KBM-7 (cell line): ENCODE measurements around the gene GAS2L2.

Source experiments
- DNase-seq: peaks from one replicate; pipeline ENCODE4 v3.0.0-alpha.2; 2015
- in situ Hi-C: fragments of 300-500 bp; cut with MboI; formaldehyde crosslinking; loops from 2 replicates; pipeline ENCODE4 v1.14.3; 2020; ENCODE audit warnings: low sequenced_read_pairs, low pct_unique_long_range_greater_than_20kb, mixed read lengths

Gene GAS2L2

DNA sequence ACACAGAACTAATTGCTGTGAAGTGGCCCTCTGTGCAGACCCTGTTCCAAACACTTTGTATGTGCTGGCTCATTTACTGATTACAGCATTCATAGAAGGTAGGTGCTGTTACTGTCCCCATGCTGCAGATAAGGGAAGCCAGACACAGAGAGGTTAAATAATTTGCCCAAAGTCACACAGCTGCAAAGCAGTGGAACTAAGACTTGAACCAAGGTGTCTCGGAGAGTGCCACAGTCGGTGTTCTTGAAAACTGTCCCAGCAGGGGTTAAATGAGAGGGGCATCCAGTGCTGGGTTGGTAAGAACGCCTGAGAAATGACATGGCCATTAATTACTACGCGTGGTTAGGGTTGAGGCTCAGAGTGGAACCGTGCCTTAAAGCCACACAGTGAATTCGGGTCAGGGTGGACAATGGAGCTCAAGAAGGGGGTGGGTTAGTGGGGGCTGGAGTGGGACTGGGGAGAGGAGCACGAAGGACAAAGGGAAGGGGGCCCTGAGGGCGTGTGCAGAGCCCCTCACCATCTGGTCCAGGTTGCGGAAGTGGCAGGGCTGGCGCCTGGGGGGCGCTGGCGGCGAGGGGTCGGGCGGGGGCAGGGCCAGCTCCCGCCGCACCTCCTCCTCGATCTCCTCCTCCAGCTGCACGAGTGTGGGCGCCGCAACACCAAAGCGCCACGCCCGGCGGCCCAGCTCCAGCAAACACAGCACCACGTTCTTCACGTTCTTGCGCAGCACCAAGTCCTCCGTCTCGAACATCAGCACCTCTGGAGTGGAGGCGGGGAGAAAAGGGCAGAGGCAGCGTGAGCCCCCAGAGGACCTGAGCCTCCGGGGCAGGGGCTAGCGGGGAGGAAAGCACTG lies 3.3 kb downstream of the GAS2L2 start:
- in situ Hi-C loops, result loop anchor here (25.0 kb wide), 1 partner anchor 587 kb away; no protein-coding TSS in a partner anchor

DNA sequence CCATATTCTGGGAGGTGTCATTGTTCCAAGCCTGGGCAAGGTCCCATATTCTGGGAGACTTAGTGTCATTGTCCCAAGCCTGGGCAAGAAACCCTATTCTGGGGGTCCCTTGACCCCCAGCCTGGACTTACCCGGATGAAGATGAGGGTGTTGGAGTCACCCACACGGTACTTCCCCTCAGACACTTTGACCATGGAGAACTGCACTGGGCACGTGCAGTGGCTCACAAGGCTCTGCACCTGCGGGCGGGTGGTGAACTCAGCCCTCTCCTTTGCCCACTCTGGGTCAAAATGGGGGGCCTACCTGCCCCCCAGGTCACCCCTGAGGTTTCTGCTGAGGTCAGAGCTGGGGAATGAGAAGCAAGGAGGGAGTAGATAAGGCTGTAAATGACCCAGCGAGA lies 4.1 kb downstream of the GAS2L2 start:
- in situ Hi-C loops, result loop anchor here (25.0 kb wide), 1 partner anchor 587 kb away; no protein-coding TSS in a partner anchor
- DNase-seq, result no peak

More for the DNA sequence above, 3.3 kb downstream of the GAS2L2 start:
- no peak for DNase-seq

DNA sequence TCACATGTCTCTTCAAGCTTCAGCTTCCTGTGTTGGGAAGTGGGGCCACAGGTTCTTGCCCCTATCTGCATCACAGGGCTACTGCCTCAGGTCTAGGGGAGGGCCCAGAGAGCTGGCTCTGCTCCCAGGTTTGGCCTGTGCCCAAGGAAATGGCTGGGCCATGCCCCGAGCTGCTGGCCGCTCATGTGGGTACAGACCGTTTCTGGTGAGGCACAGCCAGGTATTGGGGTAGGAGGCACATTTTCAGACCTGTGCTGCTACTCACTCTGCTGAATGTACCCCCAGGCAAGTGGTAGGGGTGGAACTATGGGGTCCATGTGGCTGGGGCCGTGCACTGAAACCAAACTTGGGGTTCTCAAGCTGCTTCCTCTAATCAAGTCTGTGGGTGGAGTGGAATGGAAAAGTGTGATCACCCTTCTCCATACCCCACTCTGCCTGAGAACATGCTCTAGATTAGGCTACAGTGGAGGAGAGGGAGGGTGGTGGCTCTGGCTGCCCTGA lies 4.6 kb downstream of the GAS2L2 start:
- no peak for DNase-seq
- in situ Hi-C loops, result loop anchor here (25.0 kb wide), 1 partner anchor 586 kb away; no protein-coding TSS in a partner anchor

DNA sequence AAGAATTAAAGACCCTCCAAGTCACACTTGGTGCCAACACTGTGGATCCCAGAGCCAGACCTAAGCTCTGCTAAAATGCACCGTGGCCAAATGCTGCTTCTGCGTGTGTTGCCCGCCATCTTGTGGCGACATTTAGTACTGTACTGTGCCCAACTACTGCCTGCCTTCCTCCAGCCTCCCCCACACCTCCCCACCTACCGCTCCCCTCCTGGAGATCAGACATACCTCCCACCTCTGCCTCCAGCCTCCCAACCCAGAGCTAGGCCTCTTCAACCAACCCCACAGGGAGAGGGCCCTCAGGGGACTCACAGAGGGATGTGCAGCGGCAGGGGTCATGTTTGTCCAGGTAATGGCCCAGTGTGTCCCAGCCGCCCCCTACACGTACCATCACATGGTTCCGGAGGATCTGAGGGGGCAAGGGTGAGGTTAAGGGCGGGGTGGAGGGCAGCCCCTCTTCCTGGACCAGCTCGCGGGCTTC lies 5.5 kb downstream of the GAS2L2 start:
- in situ Hi-C loops, result loop anchor here (25.0 kb wide), 1 partner anchor 585 kb away; no protein-coding TSS in a partner anchor
- DNase-seq, result peak; percentile 90

DNA sequence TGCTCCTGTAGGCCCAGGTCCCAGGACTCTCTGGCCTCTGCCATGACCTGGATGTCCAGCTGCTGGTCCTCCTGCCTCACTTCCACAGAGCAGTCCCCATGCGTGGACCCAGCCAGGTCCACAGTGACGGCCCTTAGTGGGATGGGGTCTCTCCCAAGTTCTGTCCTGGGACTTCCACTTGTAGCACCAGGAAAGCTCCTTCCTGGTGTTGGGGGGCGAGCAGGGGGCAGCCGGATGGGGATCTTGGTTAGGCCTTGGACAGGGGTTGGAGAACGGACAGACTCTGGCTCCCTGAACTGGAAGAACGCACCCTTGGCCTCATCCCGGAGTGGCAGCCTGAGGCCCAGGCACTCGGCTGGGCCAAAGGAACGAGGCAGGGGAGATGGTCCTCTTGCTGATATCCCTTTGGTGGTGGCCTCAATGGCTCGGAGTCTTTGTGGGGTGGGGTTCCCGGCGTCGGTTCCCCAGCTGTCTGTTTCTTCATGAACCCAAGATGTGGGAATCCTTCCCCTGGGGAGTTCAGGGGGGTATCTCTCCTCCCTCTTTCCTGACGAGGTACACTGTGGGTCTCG lies 7.2 kb downstream of the GAS2L2 start:
- DNase-seq, result no peak
- in situ Hi-C loops, result loop anchor here (25.0 kb wide), 1 partner anchor 584 kb away; no protein-coding TSS in a partner anchor

DNA sequence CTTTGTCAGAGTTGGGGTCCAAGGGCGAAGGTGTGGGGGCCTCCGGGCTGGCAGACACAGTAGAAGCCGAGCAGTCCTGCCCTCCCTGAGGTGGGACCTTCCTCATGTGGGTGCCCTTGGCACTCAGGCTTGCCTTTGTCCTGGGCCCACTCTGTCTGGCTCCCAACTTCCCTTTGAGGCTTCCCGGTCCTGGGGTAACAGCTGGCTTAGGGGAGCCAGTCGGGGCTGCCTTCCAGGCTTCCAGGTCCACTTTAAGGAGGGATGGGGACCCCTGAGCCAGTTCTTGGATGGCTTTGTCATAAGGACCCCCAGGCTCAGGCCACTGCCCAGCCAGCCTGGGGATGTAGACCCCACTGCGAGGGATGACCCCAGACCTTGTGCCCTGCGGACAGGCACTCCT lies 7.8 kb downstream of the GAS2L2 start:
- no peak for DNase-seq
- in situ Hi-C loops, result loop anchor here (25.0 kb wide), 1 partner anchor 583 kb away; no protein-coding TSS in a partner anchor

DNA sequence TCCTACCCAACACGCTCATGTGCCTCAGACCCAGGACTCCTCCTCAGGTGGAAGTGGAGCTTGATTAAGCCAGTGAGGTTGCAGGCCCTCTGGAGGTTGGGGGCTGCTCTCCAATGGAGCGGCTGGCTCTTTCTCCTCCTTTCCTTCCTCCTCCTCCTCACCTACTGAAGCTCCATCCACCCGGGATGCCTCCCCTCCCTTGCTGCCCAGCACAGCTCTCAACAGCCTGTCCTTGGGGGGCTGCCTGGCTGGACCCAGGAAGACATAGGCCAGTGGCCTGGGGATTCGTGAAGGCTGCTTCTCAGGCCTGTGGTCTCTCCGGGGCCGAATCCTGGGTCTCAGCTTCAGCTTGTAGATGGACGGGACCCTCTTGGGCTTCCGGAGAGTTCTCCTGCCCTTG lies 8.2 kb downstream of the GAS2L2 start:
- in situ Hi-C loops, result loop anchor here (25.0 kb wide), 1 partner anchor 583 kb away; no protein-coding TSS in a partner anchor

DNA sequence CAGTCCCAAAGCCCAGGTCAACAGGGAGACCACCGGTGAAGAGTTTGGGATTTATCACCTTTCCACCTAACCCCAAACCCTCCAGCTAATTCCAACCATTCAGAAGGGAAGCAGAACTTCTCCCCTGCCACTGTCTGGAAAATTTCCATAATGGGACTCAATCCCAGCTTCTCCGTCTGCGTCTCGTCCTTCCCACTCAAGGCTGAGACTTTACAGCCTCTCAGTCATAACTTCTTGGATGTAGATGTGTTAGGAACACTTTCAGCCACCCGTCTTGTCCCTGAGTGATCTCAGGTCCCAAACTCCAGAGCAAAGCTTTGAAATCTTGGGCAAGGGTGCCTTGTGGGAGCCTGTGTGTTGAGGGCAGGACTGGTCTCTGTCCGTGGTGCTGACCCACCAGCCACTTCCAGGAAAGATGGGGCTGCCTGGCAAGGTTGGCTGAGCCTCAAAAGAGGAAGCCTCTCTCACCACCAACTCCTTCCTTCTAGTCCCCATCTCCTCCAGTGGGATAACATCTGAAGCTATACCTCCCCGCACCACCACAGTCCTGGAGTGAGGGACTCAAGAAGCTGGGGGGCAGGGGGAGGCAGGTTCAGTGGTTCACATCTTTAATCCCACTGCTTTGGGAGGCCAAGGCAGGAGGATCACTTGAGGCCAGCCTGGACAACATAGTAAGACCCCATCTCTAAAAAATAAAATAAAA lies 9.3 kb downstream of the GAS2L2 start:
- DNase-seq, result peak; percentile 85
- in situ Hi-C loops, result loop anchor here (25.0 kb wide), 1 partner anchor 581 kb away; no protein-coding TSS in a partner anchor

More for the DNA sequence above, 8.2 kb downstream of the GAS2L2 start:
- DNase-seq, result no peak

DNA sequence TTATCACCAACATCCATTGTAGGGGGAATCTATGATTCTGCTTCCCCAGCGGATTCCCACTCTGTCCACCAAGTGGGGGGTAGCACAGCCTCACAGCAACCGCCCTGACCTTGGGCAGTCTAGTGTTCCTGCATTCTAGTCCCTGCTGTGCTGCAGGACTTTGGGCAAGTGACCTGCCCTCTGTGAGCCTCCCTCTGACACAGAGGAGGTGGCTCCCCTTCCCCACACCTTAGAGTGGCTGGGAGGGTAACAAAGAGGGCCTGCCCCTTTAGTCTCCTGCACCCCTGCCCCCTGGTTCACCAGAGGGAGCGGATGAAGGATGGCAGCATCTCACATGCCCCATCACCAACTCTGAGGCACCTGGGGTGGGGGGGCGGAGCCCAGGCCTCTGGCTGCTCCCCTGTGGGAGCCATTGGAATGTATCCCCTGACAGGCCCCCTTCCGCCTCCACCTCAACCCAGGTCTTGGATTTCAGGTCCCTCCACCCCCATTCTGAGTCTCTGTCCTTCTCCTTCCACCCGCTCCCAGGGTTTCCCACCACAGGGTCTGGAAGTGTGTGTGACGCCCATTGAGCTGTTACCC lies 10.1 kb downstream of the GAS2L2 start:
- in situ Hi-C loops, result loop anchor here (25.0 kb wide), 1 partner anchor 581 kb away; no protein-coding TSS in a partner anchor
- DNase-seq, result no peak

DNA sequence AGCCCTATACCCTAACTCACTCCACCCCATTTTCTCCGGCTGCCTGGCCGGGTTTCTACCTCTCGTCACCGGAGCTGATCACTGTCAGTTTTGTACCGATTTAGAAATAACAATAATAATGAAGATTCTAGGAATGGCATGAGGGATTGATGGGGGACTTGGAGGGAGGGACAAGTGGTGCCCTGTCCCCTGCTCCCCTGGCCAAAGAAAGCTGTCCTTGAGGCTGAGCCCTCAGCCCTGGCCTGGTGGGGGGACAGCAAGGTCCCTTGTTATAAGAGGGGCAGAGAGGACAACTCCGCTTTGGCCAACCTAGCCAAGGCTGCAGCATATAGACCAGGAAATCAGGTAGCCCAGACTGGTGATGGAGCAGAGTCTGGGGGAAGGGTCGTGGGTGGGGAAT lies 10.5 kb downstream of the GAS2L2 start:
- in situ Hi-C loops, result loop anchor here (25.0 kb wide), 1 partner anchor 580 kb away; no protein-coding TSS in a partner anchor

DNA sequence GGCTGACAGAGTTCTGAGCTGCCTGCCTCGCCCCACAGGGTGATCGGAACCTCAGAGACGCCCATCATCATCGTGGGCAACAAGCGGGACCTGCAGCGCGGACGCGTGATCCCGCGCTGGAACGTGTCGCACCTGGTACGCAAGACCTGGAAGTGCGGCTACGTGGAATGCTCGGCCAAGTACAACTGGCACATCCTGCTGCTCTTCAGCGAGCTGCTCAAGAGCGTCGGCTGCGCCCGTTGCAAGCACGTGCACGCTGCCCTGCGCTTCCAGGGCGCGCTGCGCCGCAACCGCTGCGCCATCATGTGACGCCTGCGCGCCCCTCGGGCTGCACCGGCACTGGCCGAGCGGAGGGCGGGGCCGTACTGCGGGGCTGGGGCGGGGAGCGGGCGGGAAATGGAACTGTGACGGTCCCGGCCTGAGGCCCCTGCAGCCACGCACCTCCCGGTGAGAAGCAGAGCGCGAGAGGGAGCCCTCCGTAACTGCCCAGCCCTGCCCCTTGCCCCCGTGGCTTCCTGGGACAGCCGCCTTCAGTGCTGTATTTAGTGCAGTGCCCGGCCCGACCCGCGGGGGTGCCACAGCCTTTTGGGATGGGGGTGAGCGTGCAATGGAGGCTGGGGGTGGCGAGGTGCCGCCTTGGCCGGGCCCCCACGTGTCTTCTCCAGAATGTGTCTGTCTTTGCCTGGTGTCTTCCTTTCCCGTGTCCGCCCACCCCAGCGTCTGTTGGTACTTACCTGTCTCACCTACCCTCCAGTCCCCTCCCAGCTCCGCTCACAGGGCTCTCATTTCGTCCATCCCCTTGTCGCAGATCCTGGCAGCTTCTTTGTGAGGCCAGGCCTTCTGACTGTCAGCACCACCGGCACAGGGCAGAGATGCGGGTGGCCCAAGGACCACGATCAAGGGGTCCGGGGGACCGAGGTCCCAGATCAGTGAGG lies 11.8 kb downstream of the GAS2L2 start:
- in situ Hi-C loops, result loop anchor here (25.0 kb wide), 1 partner anchor 579 kb away; no protein-coding TSS in a partner anchor

More for the DNA sequence above, 10.5 kb downstream of the GAS2L2 start:
- no peak for DNase-seq

DNA sequence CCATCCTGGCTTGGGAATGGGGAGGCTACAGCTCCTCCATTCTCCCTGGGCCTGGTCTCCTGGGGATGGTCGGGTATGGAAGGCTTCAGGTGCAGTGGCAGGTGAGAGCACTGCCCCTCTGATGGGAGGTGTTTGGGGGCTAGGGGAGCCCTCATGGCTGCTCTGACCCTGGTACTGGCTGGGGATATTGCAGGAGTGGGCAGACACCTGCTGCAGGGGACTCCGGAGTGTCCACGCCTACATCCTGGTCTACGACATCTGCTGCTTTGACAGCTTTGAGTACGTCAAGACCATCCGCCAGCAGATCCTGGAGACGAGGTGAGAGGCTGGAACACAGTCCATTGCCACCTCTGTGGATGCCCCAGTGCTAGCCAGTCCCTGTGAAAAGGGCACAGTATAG lies 12.8 kb downstream of the GAS2L2 start:
- no peak for DNase-seq
- in situ Hi-C loops, result loop anchor here (25.0 kb wide), 1 partner anchor 578 kb away; no protein-coding TSS in a partner anchor

More for the DNA sequence above, 11.8 kb downstream of the GAS2L2 start:
- no peak for DNase-seq

DNA sequence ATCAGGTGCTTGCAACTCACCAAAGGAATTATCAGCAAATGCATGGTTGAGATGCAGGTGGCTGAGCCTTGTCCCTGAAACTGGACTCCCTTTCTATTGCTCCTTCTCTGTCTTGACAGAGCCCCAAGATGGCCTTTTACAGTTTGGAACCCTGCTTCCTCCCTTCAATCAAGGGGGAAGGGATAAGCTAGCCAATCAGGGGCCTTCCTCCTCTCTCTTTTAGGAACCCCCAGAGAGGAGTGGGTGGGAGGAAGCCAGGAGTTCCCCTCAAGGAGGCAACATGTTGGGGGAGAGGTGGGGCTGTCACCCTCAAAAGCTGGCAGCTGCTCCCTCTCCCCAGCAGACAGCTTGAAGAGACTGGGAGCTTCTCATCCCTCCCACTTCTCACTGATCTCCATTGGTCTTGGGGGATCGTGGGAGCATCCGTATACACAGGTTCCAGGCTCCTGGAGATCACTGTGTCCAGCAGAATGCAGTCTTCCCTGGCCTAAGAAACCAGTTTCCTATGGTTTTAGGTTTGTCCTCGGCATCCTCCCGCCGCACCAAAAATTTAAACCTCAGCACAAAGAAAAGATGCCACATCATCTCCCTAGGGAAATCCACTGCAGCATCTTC lies 14.4 kb downstream of the GAS2L2 start:
- in situ Hi-C loops, result loop anchor here (25.0 kb wide), 1 partner anchor 576 kb away; no protein-coding TSS in a partner anchor
- no peak for DNase-seq

DNA sequence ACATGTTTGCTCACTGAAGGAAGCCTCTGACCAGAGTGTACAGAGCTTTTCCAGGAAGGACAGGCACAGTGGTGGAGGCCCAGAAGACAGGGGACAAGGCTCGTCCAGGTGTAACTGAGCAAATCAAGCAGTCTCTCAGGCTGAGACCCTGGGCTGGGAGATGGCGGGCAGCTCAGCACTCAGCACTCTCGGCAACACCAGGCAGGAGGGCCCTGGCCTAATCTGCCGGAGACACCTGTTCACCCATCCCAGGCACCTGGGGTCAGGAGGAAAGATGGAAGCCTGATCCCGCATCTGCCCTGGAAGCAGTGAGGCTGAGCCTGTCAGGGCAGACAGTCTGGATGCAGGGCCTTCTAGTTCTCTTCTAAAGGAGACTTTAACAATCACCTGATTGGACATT lies 16.8 kb downstream of the GAS2L2 start:
- in situ Hi-C loops, result loop anchor here (25.0 kb wide), 1 partner anchor 574 kb away; no protein-coding TSS in a partner anchor
- no peak for DNase-seq

DNA sequence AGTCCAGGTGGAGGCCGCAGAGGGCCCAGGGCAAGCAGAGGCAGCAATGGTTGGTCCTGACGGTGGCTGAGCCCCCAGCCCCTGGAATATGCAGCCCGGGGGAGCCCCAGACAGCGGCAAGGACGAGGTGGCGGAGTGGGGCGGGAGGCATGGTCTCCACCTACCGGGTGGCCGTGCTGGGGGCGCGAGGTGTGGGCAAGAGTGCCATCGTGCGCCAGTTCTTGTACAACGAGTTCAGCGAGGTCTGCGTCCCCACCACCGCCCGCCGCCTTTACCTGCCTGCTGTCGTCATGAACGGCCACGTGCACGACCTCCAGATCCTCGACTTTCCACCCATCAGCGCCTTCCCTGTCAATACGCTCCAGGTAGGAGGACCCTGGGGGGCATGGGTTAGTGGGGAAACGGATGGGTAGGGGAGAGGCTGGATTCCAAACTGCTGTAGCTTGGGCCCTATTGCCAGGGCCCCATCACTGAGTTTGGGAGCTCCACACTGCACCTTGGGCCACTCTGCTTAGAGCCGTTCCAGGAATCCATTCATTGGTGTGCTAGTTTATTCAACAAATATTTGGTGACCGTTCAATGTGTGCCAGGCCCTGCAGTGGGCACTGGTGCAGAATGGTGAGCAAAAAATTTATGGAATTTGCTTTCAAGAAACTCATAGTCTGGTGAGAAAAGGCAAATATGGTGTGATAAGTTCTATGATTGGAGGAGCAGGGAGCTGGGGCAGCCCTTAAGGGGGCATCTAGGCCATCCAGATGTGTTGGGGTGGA lies 17.8 kb downstream of the GAS2L2 start:
- in situ Hi-C loops, result loop anchor here (25.0 kb wide), 1 partner anchor 573 kb away; no protein-coding TSS in a partner anchor
- no peak for DNase-seq

DNA sequence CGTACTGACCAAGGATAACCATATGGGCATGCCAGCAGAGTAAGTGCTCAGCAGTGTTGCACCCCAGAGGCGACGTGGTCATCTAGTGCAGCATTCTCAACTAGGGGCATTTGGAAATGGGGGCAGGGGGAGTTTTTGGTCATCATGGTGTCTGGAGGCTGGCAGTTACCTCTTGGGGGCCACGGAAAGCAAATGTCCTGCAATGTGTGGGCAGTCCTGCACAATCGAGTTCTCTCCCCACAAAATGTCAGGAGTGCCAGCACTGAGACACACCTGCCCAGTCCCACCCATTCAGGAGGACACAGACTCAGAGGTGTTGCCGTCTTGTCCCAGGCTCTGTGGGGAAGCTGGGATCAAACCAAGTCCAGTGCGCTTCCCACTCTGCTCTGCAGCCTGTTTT lies 18.6 kb downstream of the GAS2L2 start:
- DNase-seq, result no peak
- in situ Hi-C loops, result loop anchor here (25.0 kb wide), 1 partner anchor 572 kb away; no protein-coding TSS in a partner anchor
